Hematopoietic multipotent progenitor cell treated with erythropoietin and hydrocortisone succinate and interleukin-3 and kit ligand, for 15 days (in vitro differentiated cells): Measurements from ENCODE around the gene GSTO1.
A peak's percentile ranks its signal among the peaks of the same experiment; 100 is the strongest.

Experiments
- DNase-seq: peaks from one replicate; pipeline ENCODE4 v3.0.0-alpha.2; 2015; ENCODE audit warnings: low spot score

GSTO1 gene

GRCh38 chr10:104274762-104275721, 20.4 kb downstream of the GSTO1 start:
- DNase-seq = peak; percentile 49

- DNase-seq = no peak
These were observed 21.5 kb downstream of the GSTO1 start for GRCh38 chr10:104276192-104276591.

GRCh38 chr10:104277785-104278184, 23.1 kb downstream of the GSTO1 start:
- no peak for DNase-seq

GRCh38 chr10:104279550-104280259, 25.0 kb downstream of the GSTO1 start:
- DNase-seq = no peak

GRCh38 chr10:104281694-104282093, 27.0 kb downstream of the GSTO1 start:
- DNase-seq = no peak

GRCh38 chr10:104284846-104285245, 30.2 kb downstream of the GSTO1 start:
- DNase-seq = no peak

GRCh38 chr10:104286939-104287338, 32.2 kb downstream of the GSTO1 start:
- no peak for DNase-seq

- no peak for DNase-seq
These were observed 33.7 kb downstream of the GSTO1 start for GRCh38 chr10:104288355-104288754.

- DNase-seq = peak; percentile 93
These were observed 36.8 kb downstream of the GSTO1 start for GRCh38 chr10:104291439-104291951.

- no peak for DNase-seq
These were observed 38.3 kb downstream of the GSTO1 start for GRCh38 chr10:104293011-104293410.

- DNase-seq = no peak
These were observed 39.2 kb downstream of the GSTO1 start for GRCh38 chr10:104293781-104294321.

GRCh38 chr10:104296687-104297436, 42.2 kb downstream of the GSTO1 start:
- DNase-seq = no peak

- DNase-seq = no peak
These were observed 43.3 kb downstream of the GSTO1 start for GRCh38 chr10:104297697-104298660.

- DNase-seq = no peak
These were observed 44.6 kb downstream of the GSTO1 start for GRCh38 chr10:104299031-104299904.

- no peak for DNase-seq
These were observed 45.5 kb downstream of the GSTO1 start for GRCh38 chr10:104300002-104300735.

GRCh38 chr10:104300736-104301292, 46.1 kb downstream of the GSTO1 start:
- no peak for DNase-seq

GRCh38 chr10:104301907-104302690, 47.4 kb downstream of the GSTO1 start:
- no peak for DNase-seq
